Activated CD4-positive, alpha-beta T cell treated with anti-CD3 and anti-CD28 coated beads, Interleukin-2, amount 10 ng/mL, durations not matched to agents 24 days and 14 days (primary cell): ENCODE results near the gene POLE2. TPM values are rescaled to one million over a fixed set of nuclear protein-coding genes. Genes with fewer than 3 reads are reported as not detected.

Experiments used
- total RNA-seq: library from RNA; stranded (reverse); gene quantifications from 2 replicates; pipeline ENCODE4 v1.2.3, GENCODE V29; 2022

POLE2 gene
- total RNA-seq, 1 donor from 2014 or later: 52.8 TPM

Other genes starting within 250 kb of the POLE2 start
- 1,960 and 2,033 TPM in 2 replicates for gene RPS29, start 101.8 kb downstream of the POLE2 start, total RNA-seq
- gene LRR1, start 89.3 kb downstream of the POLE2 start, total RNA-seq: 47.7 and 50.4 TPM in 2 replicates
- gene RPL36AL, start 67.6 kb downstream of the POLE2 start, total RNA-seq: 221 and 229 TPM in 2 replicates
- gene MGAT2, start 67.4 kb downstream of the POLE2 start, total RNA-seq: 45.6 and 48.5 TPM in 2 replicates
- gene DNAAF2, start 53.0 kb downstream of the POLE2 start, total RNA-seq: 12.3 and 12.5 TPM in 2 replicates
- 0.95 and 0.96 TPM in 2 replicates for gene KLHDC1, start 4.9 kb upstream of the POLE2 start, total RNA-seq
- 24.6 and 28.0 TPM in 2 replicates for gene KLHDC2, start 79.9 kb upstream of the POLE2 start, total RNA-seq
- gene NEMF, start 164.6 kb upstream of the POLE2 start, total RNA-seq: 65.8 and 75.4 TPM in 2 replicates
- 154 and 160 TPM in 2 replicates for gene ARF6, start 204.9 kb upstream of the POLE2 start, total RNA-seq